SH-SY5Y (cell line): Measurements from ENCODE around the gene EPC1.

Experiments
- GATA2 ChIP-seq: IDR thresholded peaks from 2 replicates; pipeline ENCODE4 v1.6.1; 2011; ENCODE audit warnings: mild to moderate bottlenecking, low read depth, low read length
- GATA3 ChIP-seq: IDR thresholded peaks from 2 replicates; pipeline ENCODE4 v1.6.1; 2011; ENCODE audit warnings: low read depth, mild to moderate bottlenecking, low read length, moderate library complexity

GRCh38 chr10:32332299-32332750 is 14.6 kb downstream of the EPC1 start:
- TF ChIP-seq GATA2 = no peak
- TF ChIP-seq GATA3 = no peak
